GM15510 (cell line): ENCODE measurements around the gene DIP2C.

Experiments used
- POLR2A ChIP-seq: IDR thresholded peaks from 3 replicates; pipeline ENCODE4 v1.6.1; 2011; ENCODE audit warnings: borderline replicate concordance; ENCODE audit not compliant: insufficient read length; ENCODE audit errors: extremely low read depth

DIP2C gene

GRCh38 chr10:660970-661596 is 28.4 kb downstream of the DIP2C start:
- no peak for TF ChIP-seq POLR2A

DNA sequence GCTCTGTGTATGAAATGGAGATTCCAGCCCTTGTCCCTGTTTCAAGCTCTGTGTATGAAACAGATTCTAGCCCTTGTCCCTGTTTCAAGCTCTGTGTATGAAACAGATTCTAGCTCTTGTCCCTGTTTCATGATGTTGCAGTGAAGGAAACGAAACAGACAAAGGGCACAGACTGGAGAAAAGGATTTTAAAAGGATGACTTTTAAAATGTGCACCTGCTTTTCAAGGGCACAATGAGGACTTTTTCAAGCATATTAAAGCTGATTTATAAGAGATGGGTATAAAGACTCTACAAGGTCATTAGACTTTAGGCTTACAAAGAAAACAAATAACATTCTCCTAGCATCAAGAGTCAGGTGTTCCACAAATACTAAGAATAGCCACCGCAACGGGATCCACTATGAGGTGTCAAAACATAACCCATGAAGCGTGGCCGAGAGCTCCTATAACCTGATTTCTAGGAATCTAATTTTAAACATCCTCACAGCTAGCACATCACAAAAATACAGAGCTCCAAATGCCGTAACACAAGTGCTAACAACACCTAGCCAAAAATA is 29.0 kb downstream of the DIP2C start:
- no peak for TF ChIP-seq POLR2A

GRCh38 chr10:659688-660141 is 29.8 kb downstream of the DIP2C start:
- no peak for TF ChIP-seq POLR2A

DNA sequence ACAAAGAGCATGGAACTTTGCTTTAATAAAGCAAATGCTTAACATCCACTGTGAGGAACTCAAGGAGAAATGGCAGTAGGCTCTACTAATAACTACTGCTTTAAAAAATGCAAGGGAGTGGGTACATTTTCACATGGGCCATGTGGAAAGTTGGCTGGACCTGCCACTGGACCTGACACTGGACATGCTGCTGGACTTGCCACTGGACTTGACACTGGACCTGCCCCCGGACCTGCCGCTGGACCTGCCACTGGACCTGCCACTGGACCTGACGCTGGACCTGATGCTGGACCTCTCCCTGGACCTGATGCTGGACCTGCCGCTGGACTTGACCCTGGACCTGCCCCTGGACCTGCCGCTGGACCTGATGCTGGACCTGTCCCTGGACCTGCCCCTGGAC is 32.6 kb downstream of the DIP2C start:
- no peak for TF ChIP-seq POLR2A

GRCh38 chr10:655184-655583 is 34.3 kb downstream of the DIP2C start:
- no peak for TF ChIP-seq POLR2A

- TF ChIP-seq POLR2A: no peak
These were observed 34.8 kb downstream of the DIP2C start for GRCh38 chr10:654647-654996.

- TF ChIP-seq POLR2A: no peak
These were observed 35.3 kb downstream of the DIP2C start for GRCh38 chr10:653991-654646.

GRCh38 chr10:652233-652632 is 37.2 kb downstream of the DIP2C start:
- TF ChIP-seq POLR2A: no peak

DNA sequence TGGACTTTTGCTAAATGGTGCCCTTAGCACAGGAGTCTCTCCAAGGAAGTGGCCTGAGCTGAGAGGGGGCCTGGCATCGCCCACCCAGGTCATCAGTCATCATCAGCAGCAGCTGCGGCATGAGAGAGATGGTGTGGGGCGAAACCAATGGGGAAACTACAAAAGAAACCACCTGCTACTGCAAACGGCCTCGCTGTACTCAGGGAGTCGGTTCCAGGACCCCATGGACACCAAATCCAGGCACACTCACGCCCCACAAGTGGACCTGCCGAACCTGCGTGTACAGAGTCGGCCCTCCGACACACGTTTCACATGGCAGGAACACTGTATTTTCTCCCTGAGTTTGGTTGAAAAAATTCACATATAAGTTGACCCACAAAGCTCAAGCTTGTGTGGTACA is 37.8 kb downstream of the DIP2C start:
- no peak for TF ChIP-seq POLR2A

- TF ChIP-seq POLR2A: no peak
These were observed 38.4 kb downstream of the DIP2C start for GRCh38 chr10:650886-651615.

DNA sequence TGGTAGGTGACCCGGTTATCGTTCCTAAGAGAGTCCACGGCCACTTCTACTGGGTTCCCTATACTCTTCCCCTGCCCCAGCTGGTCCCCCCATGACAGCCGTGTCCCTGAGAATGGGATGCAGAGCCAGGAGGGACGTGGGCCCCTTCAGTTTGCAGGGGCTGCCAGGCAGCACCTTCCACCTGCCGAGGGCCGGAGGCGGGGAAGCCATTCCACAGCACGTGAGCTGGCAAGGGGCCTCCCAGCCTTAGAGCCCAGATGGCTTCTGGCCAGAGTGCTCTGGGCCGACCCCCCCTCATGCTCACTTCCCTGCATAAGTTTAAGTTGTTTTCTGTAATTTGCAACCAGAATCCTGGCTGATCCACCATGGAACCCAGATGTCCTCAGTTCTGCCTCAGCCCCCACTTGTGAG is 39.0 kb downstream of the DIP2C start:
- no peak for TF ChIP-seq POLR2A

GRCh38 chr10:649798-650440 is 39.5 kb downstream of the DIP2C start:
- no peak for TF ChIP-seq POLR2A

DNA sequence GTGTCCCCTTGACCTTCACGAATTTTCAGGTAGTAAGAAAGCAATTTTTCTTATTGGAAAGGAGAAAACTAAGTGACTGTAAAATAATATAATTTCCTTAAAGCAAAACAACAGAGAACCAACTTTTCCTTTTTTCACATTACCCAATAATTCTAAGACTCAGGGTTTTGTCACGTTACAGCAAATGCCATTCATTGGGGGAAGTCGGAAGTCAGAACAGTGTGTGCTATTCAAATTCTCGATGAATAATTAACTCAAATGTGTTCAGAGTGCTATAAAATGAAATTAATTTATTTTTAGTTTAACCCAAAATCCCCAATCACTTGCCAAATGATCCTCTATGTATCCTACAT is 40.0 kb downstream of the DIP2C start:
- TF ChIP-seq POLR2A: no peak

DNA sequence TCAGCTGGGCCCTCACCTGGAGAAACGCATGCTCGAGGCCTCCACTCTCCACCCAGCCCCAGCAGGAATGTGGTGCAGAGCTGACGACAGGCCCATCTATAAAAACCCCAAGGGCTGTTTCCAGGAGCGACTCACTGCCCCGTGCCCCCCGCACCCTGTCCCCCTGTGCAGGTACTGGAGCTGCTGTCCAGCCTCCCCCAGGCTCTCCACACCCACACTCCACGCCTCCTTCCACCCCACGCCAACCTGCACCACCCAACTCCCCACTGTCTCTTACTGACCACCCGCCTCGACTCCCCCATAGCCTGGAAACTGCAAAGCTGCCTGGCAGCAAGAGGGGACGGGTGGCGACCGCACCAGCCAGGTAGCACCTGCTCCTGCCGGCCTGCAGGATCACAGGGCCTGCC is 43.3 kb downstream of the DIP2C start:
- TF ChIP-seq POLR2A: no peak

- TF ChIP-seq POLR2A: no peak
These were observed 44.5 kb downstream of the DIP2C start for GRCh38 chr10:644943-645334.

DNA sequence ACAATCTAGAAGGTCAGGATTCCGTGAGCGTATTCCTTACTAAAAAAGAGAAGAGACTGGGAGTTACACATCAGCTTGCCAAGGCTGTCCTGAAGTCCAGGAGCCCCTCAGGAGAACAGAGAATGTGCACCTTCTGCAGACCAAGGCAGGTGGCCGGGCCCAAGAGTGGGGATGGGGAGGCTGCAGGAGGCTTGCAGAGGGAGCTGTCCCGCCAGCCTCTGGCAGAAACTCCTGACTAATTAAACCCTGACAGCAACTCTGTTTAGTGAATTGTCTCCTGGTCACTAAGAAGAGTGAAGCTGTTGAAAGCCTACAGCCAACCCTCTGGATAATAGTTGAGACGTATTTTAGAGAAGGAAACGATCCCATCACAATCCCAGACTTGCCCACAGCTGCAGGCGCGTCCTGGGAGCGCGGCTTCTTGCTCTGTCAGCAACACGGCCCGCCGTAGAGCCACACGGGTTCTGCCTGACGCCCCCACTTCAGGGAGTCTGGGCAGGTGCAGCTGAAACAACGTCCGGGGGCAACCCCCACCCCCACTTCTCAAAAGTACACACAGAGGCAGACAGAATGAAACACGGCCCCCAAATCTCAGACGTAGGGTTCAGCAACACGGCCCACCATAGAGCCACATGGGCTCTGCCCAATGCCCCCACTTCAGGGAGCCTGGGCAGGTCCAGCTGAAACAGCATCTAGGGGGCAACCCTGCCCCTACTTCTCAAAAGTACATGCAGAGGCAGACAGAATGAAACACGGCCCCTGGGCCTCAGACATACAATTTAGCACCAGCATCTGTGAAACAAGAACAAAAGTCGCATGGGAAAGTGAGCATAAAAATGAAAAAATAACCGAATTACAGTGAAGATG is 45.2 kb downstream of the DIP2C start:
- no peak for TF ChIP-seq POLR2A
